Body of pancreas (tissue), 4 donors: ENCODE measurements around the gene BACH2. TPM values are rescaled to one million over a fixed set of nuclear protein-coding genes. Genes with fewer than 3 reads are reported as not detected.
"Not testable (repeated sequence)": the region's sequence is repeated elsewhere in the genome, so short reads cannot be mapped to it uniquely, and the experiment has no call there.

Experiments
- ATAC-seq: fragments of 150-250 bp; one replicate; pipeline ENCODE4 v1.9.1; 2016
- DNase-seq, 4 donors: peaks; one replicate each; pipeline ENCODE4 v3.0.0-alpha.2; 2019
- H3K27ac ChIP-seq, 4 donors: fragments of 200-600 bp; sonication (generic); 1 replicate in 3 of 4; 2 replicates in 1 of 4; pipeline versions ENCODE4 v1.5.1 to v1.6.1; 2016 to 2019; ENCODE audit warnings: mild to moderate bottlenecking in 1 of 4, mixed read lengths in 1 of 4, moderate library complexity in 1 of 4
- H3K27me3 ChIP-seq, 2 donors: fragments of 200-600 bp; sonication (generic); one replicate each; pipeline ENCODE4 v1.6.0; 2016; ENCODE audit warnings: mild to moderate bottlenecking in 1 of 2
- H3K36me3 ChIP-seq, 2 donors: fragments of 200-600 bp; sonication (generic); replicated peaks in 1 of 2; 2 replicates each; pipeline ENCODE4 v1.5.1; 2016; ENCODE audit warnings: low read depth in 2 of 2; ENCODE audit not compliant: insufficient read depth in 1 of 2
- H3K4me1 ChIP-seq: fragments of 200-600 bp; sonication (generic); one replicate; pipeline ENCODE4 v1.6.0; 2016
- H3K4me3 ChIP-seq, 2 donors: fragments of 200-600 bp; sonication (generic); 1 replicate in 1 of 2; 2 replicates in 1 of 2; pipeline ENCODE4 v1.5.1; 2016 to 2019
- H3K9me3 ChIP-seq, 3 donors: fragments of 200-600 bp; sonication (generic); 1 replicate in 2 of 3; 2 replicates in 1 of 3; pipeline ENCODE4 v1.5.1; 2016
- CTCF ChIP-seq, 7 experiments: fragments of 450-650 bp in 4 of 7; fragments of 200-600 bp in 3 of 7; sonication (generic) in 3 of 7; IDR thresholded peaks; one replicate each; pipeline ENCODE4 v1.5.1; 2016 to 2019; ENCODE audit warnings: antibody characterized with exemption in 7 of 7
- POLR2A ChIP-seq, 3 donors: fragments of 450-650 bp; IDR thresholded peaks; one replicate each; pipeline ENCODE4 v1.6.1; 2016; ENCODE audit warnings: antibody characterized with exemption in 3 of 3, mild to moderate bottlenecking in 2 of 3
- WGBS, 2 donors: methylation state at CpG; one replicate each; pipeline ENCODE4 v1.1.5; 2017; 5-methylcytosine and 5-hydroxymethylcytosine counted together
- intact Hi-C: fragments of 100-400 bp; cut with DNase I; formaldehyde crosslinking; loops from one replicate; pipeline ENCODE4 v1.15.1; 2023
- total RNA-seq, 2 donors: library from RNA; depleted of rRNA; stranded (reverse); fragments of >200 nt; gene quantifications; one replicate each; pipeline ENCODE4 v1.1.0, GENCODE V29; 2016

The BACH2 gene
- total RNA-seq, 2 donors from 2014 or later, result 2.1 to 3.3 TPM

DNA sequence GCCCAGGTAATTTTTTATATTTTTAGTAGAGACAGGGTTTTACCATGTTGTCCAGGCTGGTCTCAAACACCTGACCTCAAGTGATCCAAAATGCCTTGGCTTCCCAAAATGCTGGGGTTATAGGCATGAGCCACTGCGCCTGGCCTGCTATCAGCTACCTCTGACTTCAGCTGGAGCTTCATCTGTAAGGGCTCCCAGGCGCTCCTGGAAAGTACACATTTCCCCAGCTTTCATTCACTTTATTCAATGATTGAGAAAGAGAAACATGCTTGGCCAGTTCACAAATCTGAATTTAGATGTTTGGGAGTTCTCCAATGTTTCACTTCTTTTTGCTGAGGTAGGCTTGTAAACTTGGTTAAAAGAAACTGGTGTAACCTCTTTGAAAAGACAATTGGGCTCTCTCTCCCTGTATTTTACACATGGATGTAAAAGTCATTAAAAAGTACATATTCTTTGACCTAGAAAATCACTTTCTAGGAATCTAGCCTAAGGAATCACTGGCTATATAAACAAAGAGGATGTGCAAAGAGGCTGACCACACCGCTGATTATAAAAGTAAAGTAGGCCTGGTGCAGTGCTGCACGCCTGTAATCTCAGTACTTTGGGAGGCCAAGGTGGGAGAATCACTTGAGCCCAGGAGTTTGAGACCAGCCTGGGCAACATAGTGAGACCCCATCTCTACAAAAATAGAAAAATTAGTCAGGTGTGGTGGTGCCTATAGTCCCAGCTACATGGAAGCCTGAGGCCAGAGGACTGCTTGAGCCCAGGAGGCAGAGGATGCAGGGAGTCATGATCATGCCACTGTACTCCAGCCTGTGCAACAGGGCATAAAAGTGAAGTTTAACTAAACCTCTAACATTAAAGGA, 128.9 kb downstream of the BACH2 start:
- H3K4me1 ChIP-seq, result no peaks in the 10 kb centered on the region
- H3K27ac ChIP-seq, result peak overlapping the region in 2 of 4 donors; percentile 23 to 31
- H3K27me3 ChIP-seq, result no peaks in the 10 kb centered on the region
- DNase-seq, result no peak
- no peaks in the 10 kb centered on the region for H3K9me3 ChIP-seq
- 93 to 97% methylated on average over 4 of the region's 4 CpGs for WGBS, 2 donors
- no peak overlapping the region for H3K4me3 ChIP-seq
- no peak for ATAC-seq
- no peak for TF ChIP-seq CTCF (IDR thresholded peaks at IDR 0.05)
- no peak for TF ChIP-seq POLR2A (IDR thresholded peaks at IDR 0.05)
- H3K36me3 ChIP-seq, result no peaks in the 10 kb centered on the region
- intact Hi-C loops, result no loop called here

- H3K9me3 ChIP-seq, intact Hi-C loops, H3K27me3 ChIP-seq, H3K4me1 ChIP-seq, H3K27ac ChIP-seq, H3K36me3 ChIP-seq, ATAC-seq, H3K4me3 ChIP-seq, DNase-seq: not testable (repeated sequence)
- 83 to 86% methylated on average over 7 of the region's 7 CpGs for WGBS, 2 donors
Measured at GRCh38 chr6:90166155-90166924, 130.3 kb downstream of the BACH2 start.

DNA sequence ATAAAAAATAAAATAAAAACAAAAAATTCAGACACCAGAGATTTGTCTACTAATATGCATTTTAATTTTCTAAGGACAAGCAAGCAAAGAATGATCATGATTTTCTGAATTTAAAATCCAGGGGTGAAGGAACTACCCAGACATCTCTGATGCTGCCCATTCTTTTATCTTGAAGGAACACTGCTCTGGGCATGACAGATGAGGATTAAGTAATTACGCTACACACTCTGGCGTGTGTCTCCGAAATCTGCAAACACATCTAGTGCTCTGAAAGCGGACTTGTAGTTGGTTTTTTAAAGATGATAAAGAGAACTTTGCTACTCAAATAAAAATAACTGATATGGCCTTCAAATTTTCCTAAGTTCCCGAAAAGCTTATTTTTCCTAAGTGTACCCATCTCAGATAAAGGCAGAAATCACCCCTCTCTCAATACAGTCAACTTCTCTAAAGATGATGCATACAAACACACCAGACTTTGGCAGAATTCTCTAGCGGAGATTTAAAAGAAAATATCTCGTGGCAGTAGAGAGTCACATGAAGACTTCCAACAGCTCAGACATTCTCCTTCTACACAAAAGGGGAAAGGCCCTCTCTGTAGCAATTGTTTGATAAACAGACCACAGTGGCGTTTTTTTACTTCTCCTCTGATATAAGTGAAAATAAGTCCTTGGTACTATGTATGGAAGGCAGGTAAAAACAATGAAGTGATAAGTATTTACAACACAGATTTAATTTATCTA, 133.8 kb downstream of the BACH2 start:
- DNase-seq (no peak), ATAC-seq (no peak)
- Histone ChIP-seq H3K36me3 (no peaks in the 10 kb centered on the region), H3K9me3 (no peaks in the 10 kb centered on the region), H3K27ac (no peak overlapping the region), H3K4me1 (no peaks in the 10 kb centered on the region), H3K4me3 (no peak overlapping the region), H3K27me3 (no peaks in the 10 kb centered on the region)
- TF ChIP-seq POLR2A (IDR thresholded peaks at IDR 0.05) (no peak), CTCF (IDR thresholded peaks at IDR 0.05) (no peak)
- intact Hi-C loops, result no loop called here
- WGBS, 2 donors, result 83 to 89% methylated on average over 8 of the region's 8 CpGs

- no peak for DNase-seq
- no peak for TF ChIP-seq POLR2A (IDR thresholded peaks at IDR 0.05)
- TF ChIP-seq CTCF (IDR thresholded peaks at IDR 0.05), result no peak
- ATAC-seq, result no peak
- Histone ChIP-seq H3K36me3 (no peaks in the 10 kb centered on the region), H3K27ac (no peak overlapping the region), H3K4me3 (no peak overlapping the region), H3K9me3 (no peaks in the 10 kb centered on the region), H3K27me3 (no peaks in the 10 kb centered on the region), H3K4me1 (no peaks in the 10 kb centered on the region)
- intact Hi-C loops, result no loop called here
- WGBS, 2 donors, result 51 to 68% methylated on average over 3 of the region's 3 CpGs
Measured at GRCh38 chr6:90160013-90160412, 136.6 kb downstream of the BACH2 start.

- H3K4me3 ChIP-seq, result no peak overlapping the region
- no peaks in the 10 kb centered on the region for H3K9me3 ChIP-seq
- ATAC-seq (no peak), DNase-seq (no peak)
- no peaks in the 10 kb centered on the region for H3K4me1 ChIP-seq
- H3K36me3 ChIP-seq, result no peaks in the 10 kb centered on the region
- H3K27me3 ChIP-seq, result no peaks in the 10 kb centered on the region
- no peak overlapping the region for H3K27ac ChIP-seq
- TF ChIP-seq CTCF (IDR thresholded peaks at IDR 0.05), result no peak
- no peak for TF ChIP-seq POLR2A (IDR thresholded peaks at IDR 0.05)
- 90 to 96% methylated on average over 2 of the region's 2 CpGs for WGBS, 2 donors
- intact Hi-C loops, result no loop called here
Measured at GRCh38 chr6:90159452-90159851, 137.2 kb downstream of the BACH2 start.
